NCI-H1417 treated with DMSO at 0.1 percent for 48 hours (cell line): ENCODE results near the gene LIMS1.
"Not testable (repeated sequence)": the region's sequence is repeated elsewhere in the genome, so short reads cannot be mapped to it uniquely, and the experiment has no call there.

ENCODE experiments used
- DNase-seq: peaks from one replicate; lab custom pipeline; 2025; lab: John Stamatoyannopoulos, UW

Gene LIMS1

DNA sequence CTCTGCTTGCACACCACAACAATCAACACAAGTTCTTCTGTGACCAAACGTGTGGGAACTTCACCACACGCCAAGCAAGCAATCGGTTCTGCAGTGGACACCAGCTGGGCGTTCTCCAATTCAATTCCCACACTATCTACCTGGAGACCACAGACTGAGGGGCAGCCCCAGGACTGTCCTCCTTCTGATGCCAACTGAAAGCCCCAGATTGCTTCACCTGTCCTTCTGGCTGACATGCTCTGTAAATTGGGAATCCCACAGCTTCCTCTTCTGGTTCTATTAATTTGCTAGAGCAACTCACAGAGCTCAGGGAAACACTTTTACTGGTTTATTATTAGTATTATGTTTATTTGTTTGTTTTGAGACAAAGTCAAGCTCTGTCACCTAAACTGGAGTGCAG, 131.7 kb downstream of the LIMS1 start:
- not testable (repeated sequence) for DNase-seq

DNA sequence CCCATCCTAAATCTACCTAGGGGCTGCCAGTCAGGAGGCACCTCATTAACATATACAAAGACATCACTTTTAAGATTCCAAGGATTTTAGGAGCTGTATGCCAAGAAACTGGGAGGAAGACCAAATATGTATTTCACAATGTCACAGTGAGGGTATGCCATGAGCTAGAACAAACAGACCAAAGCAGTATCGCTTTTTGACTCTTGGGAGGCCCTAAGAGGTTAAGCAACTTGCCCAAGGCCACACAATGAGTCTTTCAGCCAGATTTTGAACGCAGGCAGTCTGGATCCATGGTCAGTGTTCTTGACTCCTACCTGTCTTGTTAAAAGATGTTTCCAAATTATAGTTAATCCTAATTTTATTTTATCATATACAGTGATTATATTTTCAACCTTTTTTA, 132.9 kb downstream of the LIMS1 start:
- not testable (repeated sequence) for DNase-seq

DNA sequence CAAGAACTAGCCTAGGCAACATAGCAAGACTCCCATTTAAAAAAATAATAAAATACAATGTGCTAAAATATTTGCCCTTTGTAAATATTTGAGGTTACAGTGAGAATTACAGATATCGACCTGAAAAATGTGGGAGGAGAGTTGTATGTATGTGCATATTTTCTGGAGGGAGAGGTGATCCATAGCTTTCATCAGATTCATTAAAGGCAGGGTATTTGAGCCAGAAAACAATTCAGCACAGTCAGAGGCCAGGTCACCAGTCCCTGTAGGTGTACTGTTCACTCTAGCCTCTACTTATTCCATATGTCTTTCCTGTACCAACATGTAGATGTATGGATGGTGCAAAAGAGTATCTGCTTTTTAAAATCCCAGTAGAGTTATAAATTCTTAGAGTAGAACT, 136.0 kb downstream of the LIMS1 start:
- DNase-seq: not testable (repeated sequence)

DNA sequence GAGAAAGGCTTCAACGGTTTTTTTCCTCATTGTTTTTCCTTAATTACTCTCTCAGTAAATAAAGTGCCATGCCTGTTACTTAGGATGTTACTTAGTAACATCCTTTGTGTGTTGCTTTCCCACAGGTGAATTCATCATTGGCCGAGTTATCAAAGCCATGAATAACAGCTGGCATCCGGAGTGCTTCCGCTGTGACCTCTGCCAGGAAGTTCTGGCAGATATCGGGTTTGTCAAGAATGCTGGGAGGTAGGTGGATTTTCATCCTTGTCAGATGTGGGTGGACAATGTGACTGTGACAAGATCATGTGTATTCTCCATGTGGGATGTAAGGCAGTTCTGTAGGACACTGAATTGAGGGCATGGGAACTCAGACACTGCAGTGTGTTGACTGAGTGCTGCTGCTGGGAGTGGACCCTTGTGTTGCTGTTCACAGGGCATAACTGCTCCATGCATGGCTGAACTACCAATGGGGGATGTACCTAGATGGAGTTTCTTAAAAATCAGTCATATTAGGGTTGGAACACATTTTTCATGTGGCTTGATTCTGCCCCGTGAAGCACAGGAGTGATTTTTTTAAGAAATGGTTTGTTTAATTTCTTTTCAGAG, 138.0 kb downstream of the LIMS1 start:
- DNase-seq: not testable (repeated sequence)

DNA sequence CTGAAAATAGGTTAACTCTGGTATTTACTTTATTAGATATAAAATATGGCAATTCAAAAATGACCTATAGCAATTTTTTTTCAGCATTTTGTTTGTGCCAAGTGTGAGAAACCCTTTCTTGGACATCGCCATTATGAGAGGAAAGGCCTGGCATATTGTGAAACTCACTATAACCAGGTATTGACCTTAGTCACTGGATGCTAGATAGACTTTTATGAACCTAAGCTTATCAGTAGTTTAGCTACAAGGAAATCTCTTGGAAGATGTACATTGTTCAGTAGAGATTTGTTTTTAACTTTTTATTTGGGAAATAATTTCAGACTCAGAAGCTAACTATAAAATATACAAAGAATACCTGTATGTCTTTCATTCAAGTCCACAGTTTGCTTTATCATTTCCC, 142.3 kb downstream of the LIMS1 start:
- not testable (repeated sequence) for DNase-seq

- DNase-seq: not testable (repeated sequence)
Measured at GRCh38 chr2:108677239-108677744, 143.0 kb downstream of the LIMS1 start.

DNA sequence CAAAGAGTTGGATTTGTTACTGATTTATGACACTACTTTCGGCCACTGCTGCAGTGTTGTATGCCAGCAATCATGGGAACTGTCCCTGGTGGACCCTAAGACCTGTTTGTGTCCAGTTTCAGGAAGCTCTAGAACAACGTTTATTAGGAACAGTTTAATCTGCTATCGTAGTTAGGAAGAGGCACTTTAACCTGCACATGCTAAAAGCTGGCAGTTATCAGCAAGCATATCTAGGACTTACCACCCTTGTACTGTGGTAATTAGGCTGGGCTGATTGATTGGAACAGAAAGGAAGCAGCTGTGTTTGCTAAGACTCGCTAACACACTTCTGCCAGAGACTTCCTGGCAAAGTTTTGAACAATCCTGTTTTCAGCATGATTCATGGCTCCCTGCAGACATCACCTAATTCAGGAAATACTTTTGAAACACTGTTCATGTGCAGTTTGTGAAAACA, 144.0 kb downstream of the LIMS1 start:
- not testable (repeated sequence) for DNase-seq

DNA sequence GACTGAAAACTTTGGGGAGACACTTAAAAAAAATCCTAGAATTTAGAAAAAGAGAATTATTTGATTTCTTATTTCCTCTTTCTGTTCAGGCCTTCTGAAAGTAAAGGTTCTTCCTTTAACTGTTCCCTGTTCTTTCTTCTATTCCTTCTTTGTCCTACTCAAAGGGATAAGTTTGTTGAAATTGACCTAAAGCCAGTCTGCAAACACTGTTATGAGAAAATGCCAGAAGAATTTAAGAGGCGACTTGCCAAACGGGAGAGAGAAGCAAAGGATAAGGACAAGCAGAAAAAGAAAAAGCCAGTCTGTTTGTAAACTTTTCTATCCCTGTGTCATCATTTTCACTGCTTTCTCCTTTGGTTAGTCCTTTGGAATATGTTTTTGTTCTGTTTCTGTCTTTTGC, 146.5 kb downstream of the LIMS1 start:
- not testable (repeated sequence) for DNase-seq

DNA sequence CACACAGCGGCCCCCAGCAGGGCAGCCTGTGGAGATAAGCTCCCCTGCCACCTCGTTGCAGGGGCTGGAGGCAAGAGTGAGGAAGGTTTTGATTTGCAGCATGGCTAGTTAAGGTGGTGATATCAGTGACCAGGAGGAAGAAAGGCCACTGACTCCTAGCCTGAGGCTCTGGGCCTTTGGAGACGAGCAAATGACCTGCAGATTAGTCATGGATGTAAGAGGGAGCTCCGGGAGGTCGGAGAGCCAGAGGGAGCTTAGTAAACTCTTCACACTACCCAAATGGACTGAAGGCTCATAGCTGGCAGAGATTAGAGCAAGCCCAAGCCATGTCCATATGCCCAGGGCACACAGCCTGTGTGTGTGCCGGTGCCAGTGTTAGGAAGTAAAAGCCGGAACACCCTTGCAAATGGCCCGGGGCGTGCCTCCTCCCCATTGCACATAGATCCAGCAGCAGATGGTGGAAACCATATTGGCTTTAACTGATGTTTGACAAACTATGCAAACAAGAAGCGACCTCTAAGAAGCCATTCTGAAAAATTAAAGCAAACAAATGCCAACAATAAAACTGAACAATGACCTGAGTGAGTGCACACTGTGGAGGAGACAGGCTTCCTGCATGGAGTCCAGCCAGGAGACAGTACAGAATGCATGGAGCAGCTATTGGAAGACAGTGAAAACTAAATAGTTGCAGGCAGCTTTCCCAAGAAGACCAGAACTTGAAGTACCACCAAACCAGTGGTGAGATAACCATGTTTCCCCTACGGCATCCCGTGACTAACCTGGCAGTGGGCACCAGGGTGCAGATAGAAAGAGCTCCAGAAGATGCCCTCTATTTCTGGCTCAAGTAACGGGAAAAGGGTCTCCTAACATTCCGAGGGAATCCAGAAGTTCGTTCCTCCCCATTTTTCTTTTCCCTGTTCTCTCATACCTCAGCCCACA, 154.8 kb downstream of the LIMS1 start:
- DNase-seq: not testable (repeated sequence)

DNA sequence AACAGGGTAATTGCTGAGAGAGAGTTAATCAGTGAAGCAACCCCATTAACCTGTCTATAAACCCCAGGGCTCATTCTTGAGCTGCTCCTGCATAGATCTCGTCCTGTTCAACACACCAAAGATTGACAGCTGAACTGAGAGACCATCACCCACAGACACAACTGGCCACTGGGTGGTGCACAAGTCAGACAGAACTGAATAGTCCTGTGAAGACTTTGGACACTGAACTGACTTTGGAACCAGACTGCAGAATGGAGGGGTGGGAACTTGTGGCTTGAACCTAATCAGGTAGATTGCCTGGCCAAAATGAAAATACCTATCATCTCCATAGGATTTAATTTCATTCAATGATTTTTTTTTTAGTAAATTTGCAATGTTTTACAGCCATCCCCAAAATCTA, 155.7 kb downstream of the LIMS1 start:
- not testable (repeated sequence) for DNase-seq

- no peak for DNase-seq
Measured at GRCh38 chr2:108691447-108691846, 157.2 kb downstream of the LIMS1 start.

DNA sequence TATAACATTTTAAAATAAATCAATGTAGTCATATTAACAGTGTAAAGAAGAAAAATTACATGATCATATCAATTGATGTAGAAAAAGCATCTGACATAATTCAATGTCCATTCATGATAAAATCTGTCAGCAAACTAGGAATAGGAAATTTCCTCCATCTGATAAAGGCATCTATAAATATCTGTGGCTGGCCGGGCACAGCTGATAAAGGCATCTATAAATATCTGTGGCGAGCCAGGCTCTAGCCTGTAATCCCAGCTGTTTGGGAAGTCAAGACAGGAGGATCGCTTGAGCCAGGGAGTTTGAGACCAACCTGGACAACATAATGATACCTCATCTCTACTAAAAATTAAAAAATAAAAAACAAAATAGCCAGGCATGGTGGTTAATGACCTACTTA, 166.9 kb downstream of the LIMS1 start:
- no peak for DNase-seq

DNA sequence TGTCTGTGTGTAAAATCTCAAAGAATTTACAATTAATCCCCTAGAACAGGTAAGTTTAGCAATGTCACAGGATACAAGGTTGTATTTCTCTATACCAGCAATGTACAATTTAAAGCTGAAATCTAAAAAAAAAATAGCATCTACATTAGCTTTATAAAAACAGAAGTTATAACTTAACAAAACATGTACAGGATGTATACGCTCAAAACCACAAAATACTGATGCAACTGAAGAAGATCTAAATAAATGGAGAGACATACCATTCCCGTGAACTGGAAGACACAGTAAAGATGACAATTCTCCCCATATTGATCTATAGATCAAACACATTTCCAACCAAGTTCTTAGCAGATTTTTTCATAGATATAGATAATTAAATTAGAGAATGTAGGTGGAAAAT, 167.5 kb downstream of the LIMS1 start:
- DNase-seq: no peak

DNA sequence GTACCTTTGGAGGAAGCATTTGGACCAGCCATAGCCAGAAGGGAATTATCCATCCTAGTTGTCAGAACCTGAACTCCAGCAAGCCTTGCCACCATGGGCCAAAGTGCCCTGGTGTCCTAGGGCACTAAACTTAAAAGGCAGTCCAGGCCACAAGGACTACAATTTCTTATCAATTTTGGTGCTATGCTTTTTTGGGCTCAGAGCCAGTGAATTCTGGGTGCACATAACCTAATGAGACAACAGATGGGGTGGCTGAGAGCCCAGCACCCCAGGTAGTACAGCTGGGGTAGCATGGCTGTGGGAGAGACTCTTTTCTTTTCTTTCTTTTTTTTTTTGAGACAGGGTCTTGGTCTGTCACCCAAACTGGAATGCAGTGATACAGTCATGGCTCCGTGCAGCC, 170.6 kb downstream of the LIMS1 start:
- no peak for DNase-seq

GRCh38 chr2:108707300-108707699, 173.0 kb downstream of the LIMS1 start:
- no peak for DNase-seq

DNA sequence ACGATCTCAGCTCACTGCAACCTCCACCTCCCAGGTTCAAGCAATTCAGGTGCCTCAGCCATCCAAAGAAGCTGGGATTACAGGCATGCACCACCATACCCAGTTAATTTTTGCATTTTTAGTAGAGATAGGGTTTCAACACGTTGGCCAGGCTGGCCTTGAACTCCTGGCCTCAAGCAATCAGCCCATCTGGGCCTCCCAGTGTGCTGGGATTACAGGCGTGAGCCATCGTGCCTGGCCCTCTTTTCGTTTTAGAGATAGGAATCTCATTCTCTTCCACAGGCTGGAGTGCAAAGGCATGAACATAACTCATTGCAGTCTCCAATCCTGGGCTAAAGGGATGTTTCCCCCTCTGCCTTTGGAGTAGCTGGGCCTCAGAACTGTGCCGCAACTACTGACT, 182.7 kb downstream of the LIMS1 start:
- not testable (repeated sequence) for DNase-seq

GRCh38 chr2:108719149-108720044, 185.1 kb downstream of the LIMS1 start, which contains the start of gene RANBP2:
Gene RANBP2, plus strand, starts transcription at chr2:108719482. Its CDS starts 125 bp downstream, at chr2:108719607.
- DNase-seq: peak; percentile 65

DNA sequence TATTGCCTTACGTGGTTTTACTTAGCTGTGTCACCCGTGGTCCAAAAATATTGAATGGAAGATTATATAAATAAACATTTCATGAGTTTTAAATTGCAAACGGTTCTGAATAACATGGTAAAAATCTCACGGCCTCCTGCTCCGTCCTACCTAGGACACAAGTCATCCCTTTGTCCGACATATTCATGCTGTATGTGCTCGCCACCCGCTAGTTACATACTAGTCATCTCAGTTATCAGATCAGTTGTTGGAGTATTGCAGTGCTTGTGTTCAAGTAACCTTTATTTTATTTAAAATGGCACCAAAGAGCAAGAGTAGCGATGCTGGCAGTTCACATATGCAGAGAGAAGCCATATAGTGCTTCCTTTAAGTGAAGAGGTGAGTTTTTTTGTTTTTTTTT, 191.8 kb downstream of the LIMS1 start:
- not testable (repeated sequence) for DNase-seq

- not testable (repeated sequence) for DNase-seq
Measured at GRCh38 chr2:108734656-108735055, 200.4 kb downstream of the LIMS1 start.
